MM.1S (cell line): ENCODE measurements around the gene MARCHF7.
"Not testable (repeated sequence)": the region's sequence is repeated elsewhere in the genome, so short reads cannot be mapped to it uniquely, and the experiment has no call there.

Source experiments
- DNase-seq: peaks from one replicate; pipeline ENCODE4 v3.0.0-alpha.2; 2015
- H2AFZ ChIP-seq: fragments of 300-600 bp; sonication (generic); 2 replicates; pipeline ENCODE4 v1.6.0; 2016; ENCODE audit warnings: antibody characterized with exemption, low read length
- H3F3A ChIP-seq: fragments of 300-600 bp; sonication (generic); 2 replicates; pipeline ENCODE4 v1.6.1; 2016; ENCODE audit warnings: mild to moderate bottlenecking, antibody characterized with exemption, low read length, moderate library complexity, mixed read lengths; ENCODE audit not compliant: insufficient read depth
- H3K27ac ChIP-seq: fragments of 300-600 bp; sonication (generic); 2 replicates; pipeline ENCODE4 v1.5.1; 2016; ENCODE audit warnings: mild to moderate bottlenecking, low read length
- H3K27me3 ChIP-seq: fragments of 300-600 bp; sonication (generic); replicated peaks from 2 replicates; pipeline ENCODE4 v1.6.0; 2016; ENCODE audit warnings: low read length; ENCODE audit not compliant: insufficient read depth
- H3K36me3 ChIP-seq: fragments of 300-600 bp; sonication (generic); replicated peaks from 2 replicates; pipeline ENCODE4 v1.6.1; 2016; ENCODE audit warnings: mild to moderate bottlenecking, low read length, mixed read lengths; ENCODE audit not compliant: insufficient read depth
- H3K4me1 ChIP-seq: fragments of 300-600 bp; sonication (generic); 2 replicates; pipeline ENCODE4 v1.6.1; 2016; ENCODE audit warnings: low read length, mixed read lengths
- H3K4me2 ChIP-seq: fragments of 300-600 bp; sonication (generic); 2 replicates; pipeline ENCODE4 v1.6.0; 2016; ENCODE audit warnings: low read depth, low read length
- H3K4me3 ChIP-seq: fragments of 300-600 bp; sonication (generic); 2 replicates; pipeline ENCODE4 v1.5.1; 2016; ENCODE audit warnings: low read length, mixed read lengths
- H3K79me2 ChIP-seq: fragments of 300-600 bp; sonication (generic); 2 replicates; pipeline ENCODE4 v1.6.1; 2016; ENCODE audit warnings: mixed run types, low read length, mixed read lengths
- H3K9ac ChIP-seq: fragments of 300-600 bp; sonication (generic); 2 replicates; pipeline ENCODE4 v1.6.1; 2016; ENCODE audit warnings: low read length, mixed read lengths
- H3K9me2 ChIP-seq: fragments of 300-600 bp; sonication (generic); replicated peaks from 2 replicates; pipeline ENCODE4 v1.6.1; 2016; ENCODE audit warnings: mild to moderate bottlenecking, low read length, mixed read lengths; ENCODE audit not compliant: insufficient read depth
- H3K9me3 ChIP-seq: fragments of 300-600 bp; sonication (generic); replicated peaks from 2 replicates; pipeline ENCODE4 v1.6.1; 2016; ENCODE audit warnings: mild to moderate bottlenecking, low read length, mixed read lengths; ENCODE audit not compliant: insufficient read depth
- H4K20me1 ChIP-seq: fragments of 300-600 bp; sonication (generic); 2 replicates; pipeline ENCODE4 v1.6.1; 2016; ENCODE audit warnings: mild to moderate bottlenecking, low read length, moderate library complexity, mixed read lengths; ENCODE audit not compliant: insufficient read depth
- EZH2 ChIP-seq: fragments of 300-600 bp; sonication (generic); optimal IDR thresholded peaks from 2 replicates; pipeline ENCODE3; 2017; ENCODE audit warnings: low read depth, mild to moderate bottlenecking, antibody characterized with exemption, low read length, mixed read lengths
- EZH2phosphoT487 ChIP-seq: fragments of 300-600 bp; sonication (generic); IDR thresholded peaks from 2 replicates; pipeline ENCODE4 v1.6.1; 2018; ENCODE audit warnings: antibody characterized with exemption, low read length
- TF ChIP-seq, protein P1 (sequence below): fragments of 300-600 bp; sonication (generic); IDR thresholded peaks from 2 replicates; pipeline ENCODE4 v1.5.1; 2016; ENCODE audit warnings: antibody characterized with exemption, low read length, mixed read lengths

MARCHF7 gene

DNA sequence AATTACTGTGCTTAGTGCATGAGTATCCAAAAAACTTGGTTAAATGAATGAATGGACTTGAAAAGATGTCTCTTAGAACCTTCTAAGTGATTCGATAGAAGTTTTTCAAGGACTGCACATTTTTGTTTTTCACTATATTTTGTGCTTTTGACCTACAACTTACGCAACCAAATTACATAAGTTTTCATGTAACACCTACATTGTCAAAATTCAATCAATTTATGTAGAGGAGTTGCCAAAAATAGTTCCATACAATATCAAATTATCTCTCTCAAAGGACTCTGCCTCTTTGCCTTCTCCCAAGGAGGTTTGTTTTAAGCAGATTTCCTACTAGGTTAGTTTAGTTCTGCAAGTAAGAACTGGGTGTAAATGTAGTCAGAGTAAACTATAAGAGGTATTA lies 10.3 kb downstream of the MARCHF7 start:
- H3F3A ChIP-seq: no peaks in the 10 kb centered on the region; the same call in 1 of the 2 replicates
- no peak overlapping the region for H3K4me2 ChIP-seq
- no peak overlapping the region for H2AFZ ChIP-seq
- no peaks in the 10 kb centered on the region for H3K9me2 ChIP-seq
- no peak overlapping the region for H3K27ac ChIP-seq
- H3K79me2 ChIP-seq: peaks cover 100% of the 10 kb centered on the region
- no peaks in the 10 kb centered on the region for H3K27me3 ChIP-seq
- no peak overlapping the region for H3K9ac ChIP-seq
- H4K20me1 ChIP-seq: peaks cover 81% of the 10 kb centered on the region
- H3K4me3 ChIP-seq: no peak overlapping the region
- no peak for TF ChIP-seq EZH2
- DNase-seq: no peak
- H3K4me1 ChIP-seq: no peaks in the 10 kb centered on the region
- no peaks in the 10 kb centered on the region for H3K9me3 ChIP-seq
- H3K36me3 ChIP-seq: peaks cover 8% of the 10 kb centered on the region; the same call in 1 of the 2 replicates

- H3F3A ChIP-seq, H3K4me1 ChIP-seq, H3K36me3 ChIP-seq, H3K27ac ChIP-seq, H3K9me3 ChIP-seq, H3K9ac ChIP-seq, H2AFZ ChIP-seq, H3K9me2 ChIP-seq, H3K27me3 ChIP-seq, H3K4me2 ChIP-seq, DNase-seq, H3K4me3 ChIP-seq: not testable (repeated sequence)
- Histone ChIP-seq H3K79me2 (peaks cover 100% of the 10 kb centered on the region), H4K20me1 (peaks cover 79% of the 10 kb centered on the region)
These were observed 12.7 kb downstream of the MARCHF7 start for GRCh38 chr2:159724795-159725572.

GRCh38 chr2:159725713-159726112 lies 13.4 kb downstream of the MARCHF7 start:
- Histone ChIP-seq H3K27me3 (no peaks in the 10 kb centered on the region), H3K9me3 (no peaks in the 10 kb centered on the region), H3K9ac (no peak overlapping the region), H4K20me1 (peaks cover 72% of the 10 kb centered on the region), H3K9me2 (no peaks in the 10 kb centered on the region), H3K4me3 (no peak overlapping the region), H3K4me2 (no peak overlapping the region), H2AFZ (no peak overlapping the region), H3K27ac (no peak overlapping the region), H3K4me1 (no peaks in the 10 kb centered on the region), H3F3A (peaks cover 6% of the 10 kb centered on the region; the same call in 1 of the 2 replicates), H3K79me2 (peaks cover 100% of the 10 kb centered on the region), H3K36me3 (peaks cover 8% of the 10 kb centered on the region; the same call in 1 of the 2 replicates)
- no peak for DNase-seq
- TF ChIP-seq EZH2 (no peak), EZH2phosphoT487 (no peak)
- TF ChIP-seq, protein P1, sequence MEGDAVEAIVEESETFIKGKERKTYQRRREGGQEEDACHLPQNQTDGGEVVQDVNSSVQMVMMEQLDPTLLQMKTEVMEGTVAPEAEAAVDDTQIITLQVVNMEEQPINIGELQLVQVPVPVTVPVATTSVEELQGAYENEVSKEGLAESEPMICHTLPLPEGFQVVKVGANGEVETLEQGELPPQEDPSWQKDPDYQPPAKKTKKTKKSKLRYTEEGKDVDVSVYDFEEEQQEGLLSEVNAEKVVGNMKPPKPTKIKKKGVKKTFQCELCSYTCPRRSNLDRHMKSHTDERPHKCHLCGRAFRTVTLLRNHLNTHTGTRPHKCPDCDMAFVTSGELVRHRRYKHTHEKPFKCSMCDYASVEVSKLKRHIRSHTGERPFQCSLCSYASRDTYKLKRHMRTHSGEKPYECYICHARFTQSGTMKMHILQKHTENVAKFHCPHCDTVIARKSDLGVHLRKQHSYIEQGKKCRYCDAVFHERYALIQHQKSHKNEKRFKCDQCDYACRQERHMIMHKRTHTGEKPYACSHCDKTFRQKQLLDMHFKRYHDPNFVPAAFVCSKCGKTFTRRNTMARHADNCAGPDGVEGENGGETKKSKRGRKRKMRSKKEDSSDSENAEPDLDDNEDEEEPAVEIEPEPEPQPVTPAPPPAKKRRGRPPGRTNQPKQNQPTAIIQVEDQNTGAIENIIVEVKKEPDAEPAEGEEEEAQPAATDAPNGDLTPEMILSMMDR: no peak

DNA sequence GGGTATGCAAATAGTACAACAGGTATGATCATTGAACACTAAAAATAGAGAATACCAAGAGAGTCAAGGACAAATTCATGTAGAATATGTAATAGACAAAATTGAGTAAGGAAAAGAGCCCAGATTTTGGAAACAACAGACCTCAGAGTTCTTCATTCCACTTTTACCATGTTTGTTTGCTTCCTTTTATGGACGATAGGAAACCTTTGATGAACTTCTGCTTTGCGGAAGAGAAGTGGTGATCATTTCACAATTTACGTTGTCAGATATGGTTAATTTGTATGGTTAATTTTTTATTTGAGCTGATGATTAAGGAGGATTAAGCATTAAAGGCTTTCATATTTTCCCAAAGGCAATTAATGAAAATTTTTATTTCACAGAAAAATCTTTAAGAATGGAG lies 16.3 kb downstream of the MARCHF7 start:
- Histone ChIP-seq H4K20me1 (peaks cover 47% of the 10 kb centered on the region), H3K9ac (no peak overlapping the region), H3K79me2 (peaks cover 93% of the 10 kb centered on the region), H3K9me3 (no peaks in the 10 kb centered on the region), H3K36me3 (peaks cover 8% of the 10 kb centered on the region; the same call in 1 of the 2 replicates), H3F3A (0 out of 2 replicates have a peak, but pooled peaks cover 6% of the 10 kb centered on the region), H3K27ac (no peak overlapping the region), H3K4me3 (no peak overlapping the region), H3K4me1 (no peaks in the 10 kb centered on the region), H3K4me2 (no peak overlapping the region), H2AFZ (no peak overlapping the region), H3K27me3 (no peaks in the 10 kb centered on the region), H3K9me2 (no peaks in the 10 kb centered on the region)
- no peak for DNase-seq
- TF ChIP-seq EZH2phosphoT487 (no peak), EZH2 (no peak)
- TF ChIP-seq, protein P1: no peak
